22Rv1 (cell line): ENCODE measurements around the gene RNF8.

Source experiments
- H3K27ac ChIP-seq: fragments of 450-650 bp; 2 replicates; pipeline ENCODE4 v1.5.1; 2017
- CTCF ChIP-seq: fragments of 450-650 bp; IDR thresholded peaks from 2 replicates; pipeline ENCODE4 v1.5.1; 2017; ENCODE audit warnings: mild to moderate bottlenecking
- ZFX ChIP-seq: fragments of 450-650 bp; IDR thresholded peaks from 2 replicates; pipeline ENCODE4 v1.6.1; 2017; ENCODE audit warnings: antibody characterized with exemption, borderline replicate concordance

RNF8 gene

GRCh38 chr6:37317312-37318038 lies 36.3 kb upstream of the RNF8 start:
- no peak overlapping the region for H3K27ac ChIP-seq
- TF ChIP-seq CTCF, result no peak
- no peak for TF ChIP-seq ZFX

- no peak for TF ChIP-seq CTCF
- TF ChIP-seq ZFX, result no peak
- no peak overlapping the region for H3K27ac ChIP-seq
Measured at GRCh38 chr6:37319156-37319555, 34.6 kb upstream of the RNF8 start.

GRCh38 chr6:37319856-37320480 lies 33.8 kb upstream of the RNF8 start:
- no peak for TF ChIP-seq CTCF
- TF ChIP-seq ZFX, result no peak
- H3K27ac ChIP-seq, result no peak overlapping the region

- TF ChIP-seq ZFX (no peak), CTCF (no peak)
- no peak overlapping the region for H3K27ac ChIP-seq
Measured at GRCh38 chr6:37320646-37321045, 33.1 kb upstream of the RNF8 start.

- no peak for TF ChIP-seq CTCF
Measured at GRCh38 chr6:37321101-37321500, 32.7 kb upstream of the RNF8 start.

GRCh38 chr6:37321516-37322415 lies 32.0 kb upstream of the RNF8 start:
- H3K27ac ChIP-seq, result no peak overlapping the region
- TF ChIP-seq ZFX (no peak), CTCF (no peak)

More at GRCh38 chr6:37321101-37321500, 32.7 kb upstream of the RNF8 start:
- H3K27ac ChIP-seq, result no peak overlapping the region
